PC-3 (cell line): ENCODE measurements around the gene LRCOL1.

Experiments
- CTCF ChIP-seq: fragments of 300-600 bp; sonication (generic); conservative IDR thresholded peaks from 2 replicates; pipeline ENCODE4 v1.5.1; 2017; ENCODE audit warnings: antibody characterized with exemption, low read depth, mild to moderate bottlenecking, low read length
- EZH2 ChIP-seq: fragments of 300-600 bp; sonication (generic); IDR thresholded peaks from one replicate; pipeline ENCODE4 v1.6.1; 2017; ENCODE audit warnings: antibody characterized with exemption, mild to moderate bottlenecking, low read length; ENCODE audit not compliant: unreplicated experiment

DNA sequence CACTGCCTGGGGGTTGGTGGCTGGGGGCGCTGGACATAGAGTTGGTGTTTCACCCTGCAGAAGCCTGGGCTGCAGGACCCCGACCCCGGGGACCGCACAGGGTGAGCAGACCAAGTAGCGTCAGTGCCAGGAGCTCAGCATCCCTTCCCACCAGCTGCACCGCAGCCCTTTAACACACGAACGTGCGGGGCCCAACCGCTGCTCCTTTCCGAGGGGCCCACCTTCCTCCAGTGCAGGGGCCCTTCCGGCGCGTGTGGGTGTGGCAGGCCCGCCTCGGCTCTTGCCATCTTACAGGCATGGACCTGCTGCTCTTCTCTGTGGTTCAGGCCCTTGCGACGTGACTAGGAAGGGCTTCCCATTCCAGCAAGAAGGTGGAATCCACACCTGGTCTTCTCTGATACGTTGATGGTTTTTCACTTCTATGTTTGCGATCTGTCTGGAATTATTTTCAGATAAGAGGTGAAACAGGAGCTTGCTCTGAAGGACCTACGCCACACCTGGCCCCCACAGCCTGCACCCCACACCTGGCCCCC lies 47.8 kb downstream of the LRCOL1 start:
- TF ChIP-seq EZH2 = no peak
- TF ChIP-seq CTCF = no peak
